ENCODE measurements around the gene OPRL1.

DNA sequence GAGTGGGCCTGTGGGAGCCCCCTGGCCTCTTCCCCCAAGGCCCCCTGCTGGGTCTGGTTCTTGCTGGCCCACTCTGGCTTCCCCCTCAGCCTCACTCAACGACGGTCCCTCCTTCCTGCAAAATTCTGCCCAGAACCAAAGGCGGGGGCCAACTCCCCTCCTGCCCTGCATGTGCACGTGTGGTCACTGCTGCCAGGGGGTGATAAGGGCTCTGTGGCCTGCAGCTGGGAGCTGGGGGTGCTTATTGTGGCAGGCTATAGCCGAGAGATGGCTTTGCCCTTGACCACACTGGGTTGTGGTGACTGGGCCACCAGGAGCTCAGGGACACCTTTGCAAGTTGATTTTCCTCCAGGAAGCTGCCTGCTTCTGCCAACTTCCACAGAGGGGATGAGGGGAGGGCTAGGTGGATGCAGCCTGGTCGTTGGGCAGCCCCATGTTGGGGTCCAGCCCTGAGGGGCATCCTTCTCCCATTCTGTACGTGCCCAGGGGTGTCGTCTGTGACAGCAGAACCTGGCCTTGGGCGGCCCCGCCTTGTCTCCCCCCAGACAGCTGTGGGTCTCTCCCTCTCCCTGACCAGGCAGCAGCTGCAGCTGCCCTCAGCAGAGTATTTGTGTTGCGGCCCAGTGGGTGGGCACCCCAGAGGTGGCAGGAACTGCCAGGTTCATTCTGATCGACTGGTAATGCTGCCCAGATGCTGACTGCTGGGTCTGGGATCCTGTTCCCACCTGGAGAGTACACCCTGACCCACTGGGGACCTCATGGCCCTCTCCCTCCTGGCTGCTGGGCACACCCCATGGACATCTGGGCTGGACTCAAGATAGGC is 11.3 kb upstream of the OPRL1 start:
- TF ChIP-seq, protein P1, sequence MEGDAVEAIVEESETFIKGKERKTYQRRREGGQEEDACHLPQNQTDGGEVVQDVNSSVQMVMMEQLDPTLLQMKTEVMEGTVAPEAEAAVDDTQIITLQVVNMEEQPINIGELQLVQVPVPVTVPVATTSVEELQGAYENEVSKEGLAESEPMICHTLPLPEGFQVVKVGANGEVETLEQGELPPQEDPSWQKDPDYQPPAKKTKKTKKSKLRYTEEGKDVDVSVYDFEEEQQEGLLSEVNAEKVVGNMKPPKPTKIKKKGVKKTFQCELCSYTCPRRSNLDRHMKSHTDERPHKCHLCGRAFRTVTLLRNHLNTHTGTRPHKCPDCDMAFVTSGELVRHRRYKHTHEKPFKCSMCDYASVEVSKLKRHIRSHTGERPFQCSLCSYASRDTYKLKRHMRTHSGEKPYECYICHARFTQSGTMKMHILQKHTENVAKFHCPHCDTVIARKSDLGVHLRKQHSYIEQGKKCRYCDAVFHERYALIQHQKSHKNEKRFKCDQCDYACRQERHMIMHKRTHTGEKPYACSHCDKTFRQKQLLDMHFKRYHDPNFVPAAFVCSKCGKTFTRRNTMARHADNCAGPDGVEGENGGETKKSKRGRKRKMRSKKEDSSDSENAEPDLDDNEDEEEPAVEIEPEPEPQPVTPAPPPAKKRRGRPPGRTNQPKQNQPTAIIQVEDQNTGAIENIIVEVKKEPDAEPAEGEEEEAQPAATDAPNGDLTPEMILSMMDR (IDR thresholded peaks at IDR 0.05; ENCODE audit: insufficient read depth, low read length, poor library complexity, severe bottlenecking) = no peak
- no peak for TF ChIP-seq EZH2phosphoT487 (conservative IDR thresholded peaks at IDR 0.05; ENCODE audit: low read length)
